NCI-H146 (cell line): ENCODE results near the gene MS4A7.
"Not testable (repeated sequence)": the region's sequence is repeated elsewhere in the genome, so short reads cannot be mapped to it uniquely, and the experiment has no call there.

Source experiments
- DNase-seq: peaks from one replicate; lab custom pipeline; 2025; lab: John Stamatoyannopoulos, UW

Gene MS4A7, protein sequence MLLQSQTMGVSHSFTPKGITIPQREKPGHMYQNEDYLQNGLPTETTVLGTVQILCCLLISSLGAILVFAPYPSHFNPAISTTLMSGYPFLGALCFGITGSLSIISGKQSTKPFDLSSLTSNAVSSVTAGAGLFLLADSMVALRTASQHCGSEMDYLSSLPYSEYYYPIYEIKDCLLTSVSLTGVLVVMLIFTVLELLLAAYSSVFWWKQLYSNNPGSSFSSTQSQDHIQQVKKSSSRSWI

GRCh38 chr11:60378354-60378753 lies at the start of gene MS4A7:
TSS of gene MS4A7 (plus strand) at chr11:60378532. CDS start at chr11:60383142, 4,610 bp downstream.
- DNase-seq = no peak

- DNase-seq = no peak
Observed at GRCh38 chr11:60332846-60333245, 45.5 kb upstream of the MS4A7 start.

GRCh38 chr11:60334005-60334620 lies 44.2 kb upstream of the MS4A7 start:
- DNase-seq = peak; percentile 16

GRCh38 chr11:60336767-60337391 lies 41.5 kb upstream of the MS4A7 start:
- no peak for DNase-seq

GRCh38 chr11:60338053-60338452 lies 40.3 kb upstream of the MS4A7 start:
- DNase-seq = no peak

- no peak for DNase-seq
Observed at GRCh38 chr11:60339356-60339755, 39.0 kb upstream of the MS4A7 start.

- DNase-seq = peak; percentile 1
Observed at GRCh38 chr11:60343094-60343704, 35.1 kb upstream of the MS4A7 start.

DNA sequence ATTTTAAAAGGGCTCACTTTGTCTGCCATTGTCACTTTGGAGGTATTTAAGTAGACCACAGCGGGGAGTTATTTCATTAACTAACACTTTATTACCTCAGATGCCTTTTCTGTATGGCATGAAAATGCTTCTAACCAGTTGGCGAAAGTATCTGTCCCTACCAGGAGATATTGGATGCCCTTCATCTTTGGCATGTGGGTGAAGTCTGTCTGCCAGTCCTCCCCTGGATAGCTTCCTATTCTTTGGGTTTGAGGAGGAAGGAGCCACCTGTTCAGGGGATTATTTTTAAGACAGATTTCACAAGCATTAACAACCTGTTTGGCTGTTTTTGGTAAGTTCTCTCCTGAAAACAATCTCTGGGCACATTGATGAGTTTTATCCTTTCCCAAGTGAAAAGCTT lies 34.2 kb upstream of the MS4A7 start:
- DNase-seq = no peak

- DNase-seq = peak; percentile 8
Observed at GRCh38 chr11:60345489-60345888, 32.8 kb upstream of the MS4A7 start.

DNA sequence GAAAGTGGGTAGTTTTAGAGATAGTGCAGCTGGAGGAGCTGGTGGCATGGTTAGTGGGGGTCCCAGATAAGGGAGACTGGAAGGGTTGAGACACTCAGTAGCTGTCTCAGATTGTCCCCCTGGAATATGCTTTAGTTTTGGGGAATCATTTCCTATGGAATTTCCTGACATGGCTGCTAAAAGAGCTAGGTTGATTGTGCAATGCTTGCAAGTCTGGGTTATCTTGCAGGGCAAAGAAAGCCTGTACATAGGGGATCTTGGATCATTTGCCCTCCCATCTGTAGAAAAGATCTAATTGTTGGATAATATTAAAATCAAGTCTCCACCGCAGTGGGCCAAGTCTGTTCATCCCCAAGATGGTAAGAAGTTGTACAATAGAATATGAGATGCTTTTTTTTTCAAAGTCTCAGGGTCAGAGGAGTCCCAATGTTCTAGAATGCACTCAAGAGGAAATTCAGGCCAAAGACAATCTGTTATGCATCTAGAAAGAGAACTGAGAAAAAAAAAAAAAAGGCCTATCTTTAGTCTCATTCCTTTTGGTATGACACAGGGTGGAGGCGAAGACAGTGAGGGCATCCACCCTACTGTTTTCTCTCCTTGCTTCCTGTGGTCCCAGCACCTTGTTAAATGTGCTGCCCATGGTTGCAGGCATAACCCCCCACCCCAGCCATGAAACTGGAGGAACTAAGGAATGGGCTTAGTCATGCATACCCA lies 31.1 kb upstream of the MS4A7 start:
- no peak for DNase-seq

DNA sequence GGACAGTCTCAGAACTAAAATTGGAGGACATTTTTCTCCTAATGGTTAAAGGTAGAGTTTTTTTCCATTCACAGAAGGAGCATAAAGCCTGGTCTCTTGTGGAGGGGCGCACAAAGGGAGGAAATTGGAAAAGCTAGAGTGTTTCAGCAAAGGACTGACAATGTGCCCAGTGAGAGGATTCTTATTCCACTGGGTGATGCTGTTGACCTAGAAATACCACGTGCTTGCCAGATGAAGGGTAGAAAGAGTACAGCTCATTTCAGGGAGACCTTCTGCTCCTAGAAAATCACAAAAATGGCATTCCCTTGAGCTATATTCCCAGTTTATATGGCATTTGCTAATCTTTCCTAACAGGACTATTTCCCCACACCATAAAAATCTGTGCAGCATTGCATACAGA lies 30.2 kb upstream of the MS4A7 start:
- DNase-seq = no peak

GRCh38 chr11:60349990-60350389 lies 28.3 kb upstream of the MS4A7 start:
- no peak for DNase-seq

- no peak for DNase-seq
Observed at GRCh38 chr11:60357771-60358170, 20.6 kb upstream of the MS4A7 start.

DNA sequence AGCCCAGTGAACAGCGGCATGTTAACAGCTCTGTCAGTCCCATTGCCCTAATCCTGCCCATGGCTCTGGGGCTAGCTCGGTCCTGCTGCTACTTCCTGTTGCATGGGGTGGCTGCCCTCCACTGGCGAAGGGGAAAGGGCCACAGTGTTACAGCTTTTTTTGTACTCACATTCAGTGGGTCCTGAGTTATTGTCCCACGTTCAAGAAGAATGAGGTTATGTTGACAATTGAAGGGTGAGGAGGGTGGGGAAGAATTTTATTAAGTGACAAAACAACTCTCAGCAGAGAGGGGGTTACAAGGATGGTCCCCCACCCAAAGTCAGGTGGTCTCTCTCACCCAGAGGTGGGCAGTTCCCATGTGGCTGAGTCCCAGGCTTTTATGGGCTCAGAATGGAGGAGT lies 17.7 kb upstream of the MS4A7 start:
- no peak for DNase-seq

DNA sequence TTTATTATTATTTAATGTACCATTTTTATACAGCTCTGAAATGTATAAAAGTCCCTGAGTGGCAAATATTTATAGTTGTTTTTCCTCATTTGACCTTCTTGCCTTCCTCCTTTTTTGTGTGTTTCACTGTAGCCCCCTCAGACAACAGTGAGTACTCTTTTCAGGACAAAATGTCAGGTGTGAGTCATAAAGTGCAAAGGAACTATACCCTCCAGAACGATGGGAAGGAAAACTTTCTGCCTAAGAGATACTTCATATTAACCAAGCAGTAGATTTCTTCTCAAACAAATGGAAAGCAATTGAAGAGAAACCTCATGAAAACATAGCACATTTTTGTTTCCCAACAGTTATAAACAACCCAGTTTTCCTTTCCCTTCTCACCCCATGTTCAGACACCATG lies 16.1 kb upstream of the MS4A7 start:
- no peak for DNase-seq

DNA sequence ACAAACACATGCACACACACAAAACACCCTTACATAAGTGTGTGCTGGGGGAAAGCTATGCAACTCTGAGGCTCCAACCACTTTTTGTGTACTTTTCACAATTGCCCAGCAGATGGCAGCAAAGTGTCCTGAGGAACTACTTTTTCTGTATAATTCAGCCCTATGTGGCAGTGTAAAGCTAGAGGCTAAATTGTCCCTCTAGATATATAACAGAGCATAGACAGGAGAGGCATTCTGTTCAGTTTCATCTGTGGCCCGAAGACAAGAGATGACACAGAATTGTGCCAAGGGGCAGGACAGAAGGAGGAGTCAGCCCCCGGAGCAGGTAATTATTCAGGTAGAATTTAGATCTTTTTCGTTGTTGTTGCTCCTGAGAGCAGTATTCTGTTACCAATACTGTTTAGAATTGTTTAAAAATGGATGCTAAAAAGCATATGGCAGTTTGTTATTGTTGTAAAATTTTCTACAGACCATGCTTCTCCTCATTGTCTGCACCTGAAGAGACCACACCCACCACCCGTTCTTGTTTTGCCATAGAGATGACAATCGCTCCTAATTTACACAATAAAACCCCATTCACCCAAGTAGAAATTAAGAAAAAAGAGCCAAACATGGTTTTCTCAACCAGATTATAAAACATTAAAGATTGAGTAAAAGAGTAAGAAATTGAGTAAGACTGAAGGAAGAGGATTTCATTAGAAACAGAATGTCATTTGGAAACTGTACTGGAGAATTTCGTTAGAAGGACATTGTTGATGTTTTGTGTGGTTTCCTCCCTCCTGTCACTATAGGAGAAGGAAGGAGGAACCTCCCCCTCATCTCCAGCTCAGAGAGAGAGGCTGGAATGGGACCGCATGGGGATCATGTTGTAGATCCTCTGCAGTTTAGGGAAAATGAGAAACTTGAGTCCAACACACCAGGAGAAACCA lies 14.5 kb upstream of the MS4A7 start:
- DNase-seq = peak; percentile 58

DNA sequence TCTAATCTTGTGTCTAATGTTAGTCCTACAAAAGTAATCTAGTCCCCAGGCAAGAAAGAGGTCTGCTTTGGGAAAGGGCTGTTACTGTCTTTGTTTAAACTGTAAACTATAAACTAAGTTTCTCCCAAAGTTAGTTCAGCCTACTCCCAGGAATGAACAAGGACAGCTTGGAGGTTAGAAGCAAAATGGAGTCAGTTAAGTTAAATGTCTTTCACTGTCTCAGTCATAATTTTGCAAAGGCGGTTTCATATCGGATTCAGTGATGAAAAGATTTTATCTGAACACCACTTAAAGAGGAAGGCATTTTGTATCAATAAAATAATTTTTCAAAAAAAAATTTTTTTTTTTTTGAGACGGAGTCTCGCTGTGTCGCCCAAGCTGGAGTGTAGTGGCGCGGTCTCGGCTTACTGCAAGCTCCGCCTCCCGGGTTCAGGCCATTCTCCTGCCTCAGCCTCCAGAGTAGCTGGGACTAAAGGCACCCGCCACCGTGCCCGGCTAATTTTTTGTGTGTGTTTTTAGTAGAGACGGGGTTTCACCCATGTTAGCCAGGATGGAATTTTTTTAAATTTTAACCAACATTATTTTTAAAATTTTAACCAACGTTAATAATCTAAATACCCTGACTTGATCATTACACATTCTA lies 11.9 kb upstream of the MS4A7 start:
- not testable (repeated sequence) for DNase-seq

GRCh38 chr11:60367009-60367408 lies 11.3 kb upstream of the MS4A7 start:
- DNase-seq = no peak

DNA sequence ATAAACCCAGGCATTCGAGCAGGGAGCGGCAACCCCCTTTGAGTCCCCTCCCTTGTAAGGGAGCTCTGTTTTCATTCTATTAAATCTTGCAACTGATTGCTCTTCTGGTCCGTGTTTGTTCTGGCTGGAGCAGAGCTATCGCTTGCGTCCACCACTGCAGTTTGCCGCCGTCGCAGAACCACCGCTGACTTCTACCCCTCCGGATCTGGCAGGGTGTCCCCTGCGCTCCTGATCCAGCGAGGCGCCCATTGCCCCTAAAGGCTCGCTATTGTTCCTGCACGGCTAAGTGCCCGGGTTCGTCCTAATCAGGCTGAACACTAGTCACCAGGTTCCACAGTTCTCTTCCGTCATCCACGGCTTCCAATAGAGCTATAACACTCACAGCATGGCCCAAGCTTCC lies 10.4 kb upstream of the MS4A7 start:
- DNase-seq = no peak

- DNase-seq = no peak
Observed at GRCh38 chr11:60370252-60370810, 8.0 kb upstream of the MS4A7 start.
